Psoas muscle (tissue), 8 donors: ENCODE results near the gene NRN1. TPM values are rescaled to one million over a fixed set of nuclear protein-coding genes. Genes with fewer than 3 reads are reported as not detected.
A peak's percentile ranks its signal among the peaks of the same experiment; 100 is the strongest.

Experiments used
- ATAC-seq, 4 donors: fragments of 200-7000 bp; cut with Tn5 transposase; one replicate each; pipeline ENCODE4 v1.9.1; 2020; ENCODE audit warnings: moderate library complexity in 3 of 4, mild to moderate bottlenecking in 2 of 4
- DNase-seq, 2 donors: peaks; one replicate each; pipeline ENCODE4 v3.0.0-alpha.2; 2020
- H3K27ac ChIP-seq: fragments of 200-600 bp; one replicate; pipeline ENCODE4 v1.8.0; 2022
- H3K27me3 ChIP-seq, 3 donors: fragments of 200-600 bp in 1 of 3; one replicate each; pipeline versions ENCODE4 v1.6.1 to v1.8.0; 2013 to 2022; ENCODE audit warnings: low read length in 2 of 3, mild to moderate bottlenecking in 2 of 3, moderate library complexity in 1 of 3; ENCODE audit not compliant: insufficient read depth in 3 of 3
- H3K36me3 ChIP-seq, 2 donors: fragments of 200-600 bp in 1 of 2; one replicate each; pipeline versions ENCODE4 v1.6.1 to v1.8.0; 2013 to 2022; ENCODE audit warnings: low read depth in 1 of 2, mild to moderate bottlenecking in 1 of 2, moderate library complexity in 1 of 2; ENCODE audit not compliant: insufficient read depth in 1 of 2
- H3K4me1 ChIP-seq: fragments of 200-600 bp; one replicate; pipeline ENCODE4 v1.8.0; 2022
- H3K4me3 ChIP-seq: fragments of 200-600 bp; one replicate; pipeline ENCODE4 v1.8.0; 2022; ENCODE audit warnings: mild to moderate bottlenecking
- H3K9me3 ChIP-seq: fragments of 200-600 bp; one replicate; pipeline ENCODE4 v1.8.0; 2022
- WGBS, 3 donors: extraction: QIAGEN DNeasy Blood & Tissue Kit; methylation state at CpG; one replicate each; pipeline versions ENCODE4 v1.1.6 to v1.1.7; 2013; 5-methylcytosine and 5-hydroxymethylcytosine counted together
- intact Hi-C, 2 donors: fragments of 100-400 bp; cut with DNase I; formaldehyde crosslinking; loops; one replicate each; pipeline versions ENCODE4 v1.11.0 to v1.14.2; 2022
- polyA plus RNA-seq, 3 donors: library from polyadenylated mRNA; stranded (reverse); fragments of 200-250 nt; gene quantifications; one replicate each; pipeline ENCODE4 v1.2.3, GENCODE V29; 2013
- total RNA-seq, 4 donors: library from RNA; stranded (reverse); fragmentation: NEBNext Ultra II Directional in 2 of 4; extraction: Animal tissue kit (Norgen Biotek cat#: 25700) in 2 of 4; gene quantifications; one replicate each; pipeline versions ENCODE4 v1.2.1 to v1.2.4, GENCODE V29; 2021 to 2023
- TF ChIP-seq, protein P1 (sequence below): fragments of 200-600 bp; IDR thresholded peaks from one replicate; pipeline ENCODE4 v1.8.0; 2022; ENCODE audit warnings: antibody characterized with exemption
- donor health status: healthy with polysubstance abuse.
- donor health status: DM: no; HTN: no; CAD: no; lungs with moderate emphysema.
- donor health status: Bipolar disorder and iron deficiency.
- donor health status: healthy.
- donor health status: DM: yes; HTN: yes; CAD: no.
- donor health status: DM: no; HTN: no; CAD: no.
- donor health status: DM: no; HTN: no; CAD: no.
- donor health status: DM: yes; HTN: yes; CAD: no.

NRN1 gene
- total and polyA plus RNA-seq, 7 donors, result 4.6 to 12.8 (median 7.7) TPM

DNA sequence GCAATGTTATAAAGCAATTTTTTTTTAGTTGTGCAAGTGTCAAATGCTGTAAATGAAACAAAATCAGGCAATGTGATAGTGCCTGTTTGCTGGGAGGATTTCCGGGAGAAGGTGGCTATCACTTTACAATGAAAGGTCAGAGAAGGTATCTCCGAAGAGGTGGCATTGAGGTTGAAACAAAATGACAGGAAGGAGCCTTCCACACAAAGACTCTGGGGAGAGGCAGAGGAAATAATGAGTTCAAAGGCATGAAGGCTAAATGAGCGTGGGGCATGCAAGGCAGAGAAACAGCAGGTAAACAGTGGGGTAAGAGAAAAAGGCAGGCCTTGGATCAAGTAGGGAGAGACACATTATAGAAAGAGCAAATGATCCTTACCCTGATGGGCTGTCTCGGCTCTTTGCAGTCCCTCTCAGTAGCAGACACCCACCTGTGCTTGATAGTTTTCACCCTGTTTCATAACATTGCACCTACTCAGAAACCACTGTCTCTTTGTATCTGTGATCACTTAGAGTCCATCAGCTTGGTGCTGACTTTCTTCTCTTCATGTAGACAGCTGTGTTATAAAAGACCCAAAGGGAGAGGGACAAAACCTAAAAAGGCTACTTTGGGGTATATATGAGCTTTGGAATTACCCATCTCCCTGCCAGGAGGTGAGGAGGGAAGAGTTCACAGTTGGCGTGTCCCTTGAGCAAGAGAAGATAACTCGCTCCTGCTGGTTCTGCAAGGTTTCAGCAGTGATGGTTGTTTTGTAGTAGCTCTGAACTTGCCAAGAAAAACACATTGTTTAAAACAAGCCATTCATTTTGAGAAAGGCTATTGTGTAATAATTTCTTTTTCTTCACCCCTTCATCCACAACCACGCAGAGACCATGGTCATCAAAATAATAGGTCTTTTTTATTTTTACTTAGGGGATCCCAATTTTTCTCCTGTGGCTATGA lies 22.3 kb downstream of the NRN1 start:
- H3K27me3 ChIP-seq, result peaks cover 0 to 13% (median 3%) of the 10 kb centered on the region in 3 donors
- 72 to 81% (median 79%) methylated on average over 7 of the region's 7 CpGs for WGBS, 3 donors

DNA sequence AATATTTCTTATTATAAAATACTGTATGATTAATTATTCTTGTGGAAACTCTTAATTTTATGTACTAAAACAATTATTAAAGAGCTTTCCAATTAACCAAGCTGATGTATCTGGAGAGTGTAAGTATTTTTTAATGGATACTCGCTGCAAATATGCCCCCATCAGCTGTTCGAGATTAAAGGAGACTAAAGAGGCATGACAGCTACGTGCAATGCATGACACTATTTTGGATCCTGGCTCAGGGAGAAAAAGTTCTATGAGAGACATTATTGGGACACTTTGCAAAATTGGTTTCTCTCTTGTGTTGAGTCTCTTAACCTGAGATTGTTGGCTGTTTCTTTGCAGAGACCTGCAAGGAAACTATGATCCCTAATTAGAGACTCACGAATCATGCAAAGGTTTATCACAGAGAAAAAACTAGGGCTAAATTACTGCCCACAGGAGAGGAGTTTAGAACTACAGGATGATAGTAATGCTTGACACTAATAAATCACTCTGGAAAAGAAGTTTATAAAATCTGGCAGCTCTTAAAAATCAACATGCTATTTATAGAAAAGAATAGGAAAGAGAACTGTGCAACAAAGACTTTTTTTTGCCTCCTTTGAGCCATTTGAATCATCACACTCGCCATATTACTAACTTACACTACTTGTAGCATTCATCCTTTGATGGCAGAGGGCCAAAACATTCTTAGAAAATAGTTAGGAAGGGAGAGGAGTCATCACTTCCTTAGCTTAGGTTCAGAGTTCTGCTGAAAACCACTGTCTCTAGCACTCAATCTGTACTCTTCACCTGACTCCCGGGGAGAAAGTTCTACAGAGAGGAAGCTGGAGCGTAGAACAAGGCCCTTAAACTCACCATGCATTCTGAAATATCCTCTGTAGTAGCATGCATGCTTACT lies 25.3 kb downstream of the NRN1 start:
- Histone ChIP-seq H3K9me3 (no peaks in the 10 kb centered on the region), H3K27ac (no peak overlapping the region), H3K4me3 (no peak overlapping the region), H3K27me3 (peaks cover 0 to 10% (median 0%) of the 10 kb centered on the region in 3 donors), H3K36me3 (no peaks in the 10 kb centered on the region), H3K4me1 (peaks cover 5% of the 10 kb centered on the region)
- intact Hi-C loops, result no loop called here
- 45 to 64% (median 50%) methylated on average over 7 of the region's 7 CpGs for WGBS, 3 donors
- DNase-seq, result no peak
- TF ChIP-seq, protein P1, sequence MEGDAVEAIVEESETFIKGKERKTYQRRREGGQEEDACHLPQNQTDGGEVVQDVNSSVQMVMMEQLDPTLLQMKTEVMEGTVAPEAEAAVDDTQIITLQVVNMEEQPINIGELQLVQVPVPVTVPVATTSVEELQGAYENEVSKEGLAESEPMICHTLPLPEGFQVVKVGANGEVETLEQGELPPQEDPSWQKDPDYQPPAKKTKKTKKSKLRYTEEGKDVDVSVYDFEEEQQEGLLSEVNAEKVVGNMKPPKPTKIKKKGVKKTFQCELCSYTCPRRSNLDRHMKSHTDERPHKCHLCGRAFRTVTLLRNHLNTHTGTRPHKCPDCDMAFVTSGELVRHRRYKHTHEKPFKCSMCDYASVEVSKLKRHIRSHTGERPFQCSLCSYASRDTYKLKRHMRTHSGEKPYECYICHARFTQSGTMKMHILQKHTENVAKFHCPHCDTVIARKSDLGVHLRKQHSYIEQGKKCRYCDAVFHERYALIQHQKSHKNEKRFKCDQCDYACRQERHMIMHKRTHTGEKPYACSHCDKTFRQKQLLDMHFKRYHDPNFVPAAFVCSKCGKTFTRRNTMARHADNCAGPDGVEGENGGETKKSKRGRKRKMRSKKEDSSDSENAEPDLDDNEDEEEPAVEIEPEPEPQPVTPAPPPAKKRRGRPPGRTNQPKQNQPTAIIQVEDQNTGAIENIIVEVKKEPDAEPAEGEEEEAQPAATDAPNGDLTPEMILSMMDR, result no peak
- peak in 1 of 4 donors; percentile 39 for ATAC-seq

More for the DNA sequence above, 22.3 kb downstream of the NRN1 start:
- Histone ChIP-seq H3K27ac (no peak overlapping the region), H3K4me1 (peaks cover 5% of the 10 kb centered on the region), H3K36me3 (no peaks in the 10 kb centered on the region), H3K4me3 (no peak overlapping the region), H3K9me3 (no peaks in the 10 kb centered on the region)
- DNase-seq (no peak), ATAC-seq (no peak)
- intact Hi-C loops, result no loop called here
- TF ChIP-seq, protein P1, result no peak

GRCh38 chr6:5979650-5980420 lies 26.9 kb downstream of the NRN1 start:
- peaks cover 5% of the 10 kb centered on the region for H3K4me1 ChIP-seq
- no peak for DNase-seq
- WGBS, 3 donors, result 33 to 42% (median 40%) methylated on average over 9 of the region's 9 CpGs
- peaks cover 0 to 10% (median 0%) of the 10 kb centered on the region in 3 donors for H3K27me3 ChIP-seq
- no peak overlapping the region for H3K4me3 ChIP-seq
- no peaks in the 10 kb centered on the region for H3K9me3 ChIP-seq
- TF ChIP-seq, protein P1, result no peak
- H3K27ac ChIP-seq, result no peak overlapping the region
- H3K36me3 ChIP-seq, result no peaks in the 10 kb centered on the region
- intact Hi-C loops, result no loop called here
- ATAC-seq, result peak; percentile 49 to 85 (median 80)

DNA sequence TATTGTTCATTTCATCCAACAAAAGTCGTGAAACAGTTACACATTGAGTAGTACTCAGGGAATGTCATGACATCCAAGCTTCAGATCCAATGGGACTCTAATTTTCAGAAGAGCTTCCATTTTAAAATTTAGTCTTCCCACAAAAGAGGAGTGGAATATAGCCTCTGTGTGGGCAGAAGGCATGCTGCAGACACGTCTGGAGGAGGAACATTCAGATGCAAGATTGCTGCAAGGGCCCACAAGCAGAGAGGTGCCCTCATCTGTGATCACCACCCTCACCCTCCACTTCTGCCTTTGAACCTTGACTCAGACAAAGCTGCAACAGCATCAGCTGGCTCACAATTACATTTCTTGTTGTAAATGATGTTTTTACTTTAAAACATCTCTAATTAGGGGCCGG lies 29.9 kb downstream of the NRN1 start:
- DNase-seq (no peak), ATAC-seq (no peak)
- WGBS, 3 donors, result 84 to 89% (median 89%) methylated on average over 3 of the region's 3 CpGs
- no peaks in the 10 kb centered on the region for H3K36me3 ChIP-seq
- no peak overlapping the region for H3K27ac ChIP-seq
- intact Hi-C loops, result no loop called here
- no peak overlapping the region for H3K4me3 ChIP-seq
- H3K27me3 ChIP-seq, result peaks cover 0 to 7% (median 0%) of the 10 kb centered on the region in 3 donors
- H3K4me1 ChIP-seq, result peaks cover 3% of the 10 kb centered on the region
- TF ChIP-seq, protein P1, result no peak
- H3K9me3 ChIP-seq, result no peaks in the 10 kb centered on the region
